Choroid plexus epithelial cell (primary cell): ENCODE results near the gene G6PC1.
"Not testable (repeated sequence)": the region's sequence is repeated elsewhere in the genome, so short reads cannot be mapped to it uniquely, and the experiment has no call there.

Experiments
- DNase-seq: peaks from one replicate; pipeline ENCODE4 v3.0.0-alpha.2; 2010; ENCODE audit warnings: low read depth
- H3K4me3 ChIP-seq: 2 replicates; pipeline ENCODE4 v1.5.1; 2011; ENCODE audit warnings: low read depth, mild to moderate bottlenecking, control low read depth, low read length, moderate library complexity
- TF ChIP-seq, protein P1 (sequence below): conservative IDR thresholded peaks from 2 replicates; pipeline ENCODE4 v1.5.1; 2011; ENCODE audit warnings: low read depth, mild to moderate bottlenecking, control low read depth, inconsistent platforms, low read length, moderate library complexity

Gene G6PC1

DNA sequence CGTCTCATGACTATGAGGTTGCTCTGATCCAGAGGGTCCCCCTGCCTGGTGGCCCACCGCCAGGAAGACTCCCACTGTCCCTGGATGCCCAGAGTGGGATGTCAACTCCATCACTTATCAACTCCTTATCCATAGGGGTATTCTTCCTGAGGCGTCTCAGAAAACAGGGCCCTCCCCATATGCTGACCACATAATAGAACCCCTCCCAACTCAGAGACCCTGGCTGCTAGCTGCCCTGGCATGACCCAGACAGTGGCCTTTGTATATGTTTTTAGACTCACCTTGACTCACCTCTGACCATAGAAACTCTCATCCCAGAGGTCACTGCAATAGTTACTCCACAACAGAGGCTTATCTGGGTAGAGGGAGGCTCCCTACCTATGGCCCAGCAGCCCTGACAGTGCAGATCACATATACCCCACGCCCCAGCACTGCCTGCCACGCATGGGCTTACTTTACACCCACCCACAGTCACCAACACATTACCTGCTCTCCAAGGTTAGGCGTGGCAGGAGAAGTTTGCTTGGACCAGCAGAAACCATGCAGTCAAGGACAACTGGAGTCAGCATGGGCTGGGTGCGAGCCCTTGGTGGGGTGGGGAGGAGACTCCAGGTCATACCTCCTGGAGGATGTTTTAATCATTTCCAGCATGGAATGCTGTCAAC, 2.3 kb upstream of the G6PC1 start:
- TF ChIP-seq, protein P1, sequence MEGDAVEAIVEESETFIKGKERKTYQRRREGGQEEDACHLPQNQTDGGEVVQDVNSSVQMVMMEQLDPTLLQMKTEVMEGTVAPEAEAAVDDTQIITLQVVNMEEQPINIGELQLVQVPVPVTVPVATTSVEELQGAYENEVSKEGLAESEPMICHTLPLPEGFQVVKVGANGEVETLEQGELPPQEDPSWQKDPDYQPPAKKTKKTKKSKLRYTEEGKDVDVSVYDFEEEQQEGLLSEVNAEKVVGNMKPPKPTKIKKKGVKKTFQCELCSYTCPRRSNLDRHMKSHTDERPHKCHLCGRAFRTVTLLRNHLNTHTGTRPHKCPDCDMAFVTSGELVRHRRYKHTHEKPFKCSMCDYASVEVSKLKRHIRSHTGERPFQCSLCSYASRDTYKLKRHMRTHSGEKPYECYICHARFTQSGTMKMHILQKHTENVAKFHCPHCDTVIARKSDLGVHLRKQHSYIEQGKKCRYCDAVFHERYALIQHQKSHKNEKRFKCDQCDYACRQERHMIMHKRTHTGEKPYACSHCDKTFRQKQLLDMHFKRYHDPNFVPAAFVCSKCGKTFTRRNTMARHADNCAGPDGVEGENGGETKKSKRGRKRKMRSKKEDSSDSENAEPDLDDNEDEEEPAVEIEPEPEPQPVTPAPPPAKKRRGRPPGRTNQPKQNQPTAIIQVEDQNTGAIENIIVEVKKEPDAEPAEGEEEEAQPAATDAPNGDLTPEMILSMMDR = no peak
- no peak overlapping the region for H3K4me3 ChIP-seq
- no peak for DNase-seq

DNA sequence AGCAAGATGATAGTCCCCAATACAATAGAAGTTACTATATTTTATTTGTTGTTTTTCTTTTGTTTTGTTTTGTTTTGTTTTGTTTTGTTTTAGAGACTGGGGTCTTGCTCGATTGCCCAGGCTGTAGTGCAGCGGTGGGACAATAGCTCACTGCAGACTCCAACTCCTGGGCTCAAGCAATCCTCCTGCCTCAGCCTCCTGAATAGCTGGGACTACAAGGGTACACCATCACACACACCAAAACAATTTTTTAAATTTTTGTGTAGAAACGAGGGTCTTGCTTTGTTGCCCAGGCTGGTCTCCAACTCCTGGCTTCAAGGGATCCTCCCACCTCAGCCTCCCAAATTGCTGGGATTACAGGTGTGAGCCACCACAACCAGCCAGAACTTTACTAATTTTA, 618 bp upstream of the G6PC1 start:
- H3K4me3 ChIP-seq, DNase-seq: not testable (repeated sequence)

DNA sequence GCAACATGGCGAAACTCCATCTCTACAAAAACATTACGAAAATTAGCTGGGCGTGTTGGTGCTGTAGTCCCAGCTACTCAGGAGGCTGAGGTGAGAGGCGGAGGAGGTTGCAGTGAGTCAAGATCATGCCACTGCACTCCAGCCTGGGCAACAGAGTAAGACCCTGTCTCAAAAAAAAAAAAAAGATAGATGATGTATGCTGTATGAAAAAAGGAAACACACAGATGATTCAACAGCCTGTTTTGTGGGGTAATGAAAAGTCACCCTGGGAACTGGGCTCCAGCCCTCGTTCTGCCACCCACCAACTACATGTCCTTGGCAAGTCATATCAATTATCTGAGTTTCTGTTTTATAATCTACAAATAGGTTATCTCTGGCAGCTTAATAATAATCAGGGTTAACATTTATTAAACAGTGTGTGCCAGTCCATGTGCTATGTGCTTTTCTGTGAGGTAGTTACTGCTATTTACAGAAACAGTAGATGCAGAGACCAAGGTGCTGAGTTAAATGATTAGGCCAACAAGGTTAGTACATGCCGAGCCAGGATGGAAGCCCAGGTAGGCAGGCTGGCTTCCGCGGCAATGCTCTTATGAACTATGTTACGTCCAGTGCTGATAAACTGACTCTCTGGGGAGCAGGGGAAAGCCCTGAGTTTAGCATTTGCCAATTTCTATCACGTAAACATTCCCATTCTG, 1.1 kb downstream of the G6PC1 start:
- H3K4me3 ChIP-seq = no peak overlapping the region
- TF ChIP-seq, protein P1 = no peak
- DNase-seq = peak; percentile 13

DNA sequence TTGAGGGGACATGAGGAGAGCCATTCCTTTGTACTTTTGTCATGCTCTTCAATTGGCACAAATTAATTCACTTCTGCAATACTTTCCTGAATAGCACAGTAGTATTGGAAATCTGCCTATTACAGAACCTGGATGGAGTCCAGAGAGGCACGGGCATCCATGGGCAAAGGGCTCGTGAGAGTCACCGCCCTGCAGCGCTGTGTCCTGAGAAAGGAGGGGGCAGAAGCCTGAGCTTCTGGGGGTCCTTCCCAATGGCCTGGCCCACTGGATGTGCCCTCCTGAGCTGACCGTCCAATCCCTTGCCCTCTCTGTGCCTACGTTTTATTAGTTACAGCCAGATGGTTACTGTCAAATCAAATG, 3.5 kb downstream of the G6PC1 start:
- DNase-seq = no peak
- no peak overlapping the region for H3K4me3 ChIP-seq
- TF ChIP-seq, protein P1 = no peak

DNA sequence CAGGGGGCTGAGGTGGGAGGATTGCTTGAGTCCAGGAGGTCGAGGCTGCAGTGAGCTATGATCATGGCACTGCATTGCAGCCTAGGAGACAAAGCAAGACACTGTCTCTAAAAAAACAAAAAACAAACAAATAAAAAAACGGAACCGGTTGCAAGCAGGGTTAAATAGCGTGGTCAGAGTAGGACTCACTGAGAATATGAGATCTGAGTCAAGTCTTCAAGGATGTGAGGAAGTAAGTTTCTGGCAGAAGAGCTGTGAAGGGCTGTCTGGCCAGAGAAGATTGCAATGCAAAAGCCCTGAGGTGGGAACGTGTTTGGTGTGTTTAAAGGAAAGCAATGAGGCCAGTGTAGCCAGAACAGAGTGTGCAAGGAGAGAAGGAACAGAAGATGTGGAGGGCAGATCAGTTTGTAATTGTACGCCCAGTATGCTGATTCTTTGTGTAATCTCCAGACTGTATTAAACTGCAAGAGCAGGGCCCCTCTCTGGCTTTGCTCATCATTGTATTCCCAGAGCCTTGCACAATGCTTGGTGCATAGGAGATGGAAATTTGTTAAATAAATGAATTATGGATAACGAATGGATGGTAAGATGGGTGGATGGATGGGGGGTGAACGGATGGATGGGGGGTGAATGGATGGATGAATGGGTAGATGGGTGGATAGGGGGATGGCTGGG, 6.3 kb downstream of the G6PC1 start:
- no peak for DNase-seq

DNA sequence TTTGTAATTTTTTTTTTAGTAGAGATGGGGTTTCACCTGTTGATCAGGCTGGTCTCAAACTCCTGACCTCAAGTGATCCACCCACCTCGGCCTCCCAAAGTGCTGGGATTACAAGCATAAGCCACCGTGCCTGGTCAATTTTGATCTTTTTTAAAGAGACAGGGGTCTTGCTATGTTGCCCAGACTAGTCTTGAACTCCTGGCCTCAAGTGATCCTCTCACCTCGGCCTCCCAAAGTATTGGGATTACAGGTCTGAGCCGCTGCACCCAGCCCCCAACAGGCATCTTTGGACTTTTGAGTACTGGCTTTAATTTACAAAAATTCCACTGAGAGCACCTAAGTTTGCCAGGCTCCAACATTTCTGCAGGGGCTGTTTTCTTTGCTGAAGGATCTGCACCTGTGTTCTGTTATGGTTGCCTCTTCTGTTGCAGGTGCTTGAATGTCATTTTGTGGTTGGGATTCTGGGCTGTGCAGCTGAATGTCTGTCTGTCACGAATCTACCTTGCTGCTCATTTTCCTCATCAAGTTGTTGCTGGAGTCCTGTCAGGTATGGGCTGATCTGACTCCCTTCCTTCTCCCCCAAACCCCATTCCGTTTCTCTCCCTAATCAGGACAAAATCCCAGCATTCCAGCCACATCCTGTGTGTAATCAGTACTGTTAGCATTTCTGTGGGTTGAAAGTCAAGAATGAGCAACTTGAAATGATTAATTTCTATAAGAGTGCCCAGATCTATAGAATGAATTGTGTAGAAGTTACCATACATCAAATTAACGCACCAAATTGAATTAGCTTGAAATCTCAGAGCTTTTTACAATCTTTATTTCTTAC, 8.5 kb downstream of the G6PC1 start:
- TF ChIP-seq, protein P1 = no peak
- no peak for DNase-seq
- H3K4me3 ChIP-seq = no peak overlapping the region

More for the DNA sequence above, 6.3 kb downstream of the G6PC1 start:
- TF ChIP-seq, protein P1 = no peak
- H3K4me3 ChIP-seq = no peak overlapping the region

DNA sequence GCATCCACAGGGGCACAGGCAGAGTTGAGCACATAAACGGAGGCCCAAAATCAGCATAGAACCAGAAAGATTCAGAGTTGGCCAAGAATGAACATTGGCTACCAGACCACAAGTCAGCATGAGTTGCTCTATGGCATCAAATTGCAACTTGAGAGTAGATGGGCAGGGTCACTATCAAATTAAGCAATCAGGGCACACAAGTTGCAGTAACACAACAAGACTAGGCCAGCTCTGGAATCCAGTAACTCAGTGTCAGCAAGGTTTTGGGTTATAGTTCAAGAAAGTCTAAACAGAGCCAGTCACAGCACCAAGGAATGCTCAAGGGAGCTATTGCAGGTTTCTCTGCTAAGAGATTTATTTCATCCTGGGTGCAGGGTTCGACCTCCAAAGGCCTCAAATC, 12.9 kb downstream of the G6PC1 start:
- TF ChIP-seq, protein P1 = no peak
- DNase-seq = peak; percentile 43
- H3K4me3 ChIP-seq = no peak overlapping the region
